ENCODE measurements around the gene ATP2A3.
"Not testable (repeated sequence)": the region's sequence is repeated elsewhere in the genome, so short reads cannot be mapped to it uniquely, and the experiment has no call there.

Gene ATP2A3

DNA sequence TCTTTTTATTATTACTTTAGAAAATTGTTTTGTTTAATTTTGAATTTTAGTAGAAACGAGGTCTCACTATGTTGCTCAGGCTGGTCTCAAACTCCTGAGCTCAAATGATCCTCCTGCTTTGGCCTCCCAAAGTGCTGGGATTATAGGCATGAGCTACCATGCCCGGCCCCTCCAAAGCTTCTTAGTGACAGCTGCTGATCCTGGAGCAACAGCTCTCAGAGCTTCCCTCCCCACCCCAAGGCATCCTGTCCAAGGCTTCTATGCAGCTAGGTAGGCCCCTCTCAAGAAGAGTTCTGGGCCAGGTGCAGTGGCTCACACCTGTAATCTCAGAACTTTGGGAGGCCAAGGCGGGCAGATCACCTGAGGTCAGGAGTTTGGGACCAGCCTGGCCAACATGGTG, 15.7 kb downstream of the ATP2A3 start:
- H3K9me3 ChIP-seq (ENCODE audit: control insufficient read depth, low read length); H3K27me3 ChIP-seq (replicated peaks; ENCODE audit: control insufficient read depth, insufficient read depth, low read length, poor library complexity, severe bottlenecking); H3K4me1 ChIP-seq (ENCODE audit: control insufficient read depth, insufficient read depth, low read length, poor library complexity, severe bottlenecking); H3K27ac ChIP-seq (ENCODE audit: insufficient read depth, low read length, poor library complexity, severe bottlenecking); DNase-seq; H3K4me3 ChIP-seq (ENCODE audit: insufficient read depth, low read depth, low read length, poor library complexity, severe bottlenecking): not testable (repeated sequence)
- peaks cover 82% of the 10 kb centered on the region for H3K36me3 ChIP-seq (ENCODE audit: control insufficient read depth, insufficient read depth, low read length)

GRCh38 chr17:3947318-3947810, 16.9 kb downstream of the ATP2A3 start:
- H3K36me3 ChIP-seq (ENCODE audit: control insufficient read depth, insufficient read depth, low read length), result peaks cover 83% of the 10 kb centered on the region
- no peaks in the 10 kb centered on the region for H3K27me3 ChIP-seq (replicated peaks; ENCODE audit: control insufficient read depth, insufficient read depth, low read length, poor library complexity, severe bottlenecking)

DNA sequence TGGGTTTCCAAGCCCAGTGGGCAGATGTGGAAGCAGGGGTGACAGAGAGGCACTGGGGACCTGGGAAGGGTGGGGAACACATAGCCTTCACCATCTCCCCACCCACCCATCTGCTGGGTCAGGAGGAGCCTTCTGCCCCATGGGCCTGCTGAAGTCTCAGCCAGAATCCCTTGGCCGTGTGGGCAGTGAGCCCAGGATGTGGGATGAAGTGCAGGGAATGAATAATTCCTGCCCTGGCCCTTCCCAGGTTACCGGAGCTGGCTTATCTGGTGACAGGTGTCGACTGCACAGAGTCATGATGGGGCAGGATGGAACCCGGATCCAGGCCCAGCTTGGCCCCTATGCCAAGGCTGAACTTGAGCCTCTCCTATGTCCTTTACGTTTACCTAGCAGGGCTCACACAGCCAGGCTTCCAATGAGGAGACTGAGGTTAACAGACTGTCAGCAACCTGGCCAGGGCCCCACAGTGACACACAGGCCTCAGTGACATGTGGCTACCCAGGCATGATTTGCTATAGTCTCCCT, 17.5 kb downstream of the ATP2A3 start:
- no peaks in the 10 kb centered on the region for H3K27me3 ChIP-seq (replicated peaks; ENCODE audit: control insufficient read depth, insufficient read depth, low read length, poor library complexity, severe bottlenecking)
- H3K9me3 ChIP-seq (ENCODE audit: control insufficient read depth, low read length), result no peaks in the 10 kb centered on the region
- peaks cover 83% of the 10 kb centered on the region for H3K36me3 ChIP-seq (ENCODE audit: control insufficient read depth, insufficient read depth, low read length)
- H3K27ac ChIP-seq (ENCODE audit: insufficient read depth, low read length, poor library complexity, severe bottlenecking), result no peak overlapping the region
- no peaks in the 10 kb centered on the region for H3K4me1 ChIP-seq (ENCODE audit: control insufficient read depth, insufficient read depth, low read length, poor library complexity, severe bottlenecking)
- H3K4me3 ChIP-seq (ENCODE audit: insufficient read depth, low read depth, low read length, poor library complexity, severe bottlenecking), result no peak overlapping the region
- DNase-seq, result no peak

More at GRCh38 chr17:3947318-3947810, 16.9 kb downstream of the ATP2A3 start:
- Histone ChIP-seq H3K9me3 (ENCODE audit: control insufficient read depth, low read length) (no peaks in the 10 kb centered on the region), H3K4me1 (ENCODE audit: control insufficient read depth, insufficient read depth, low read length, poor library complexity, severe bottlenecking) (no peaks in the 10 kb centered on the region), H3K4me3 (ENCODE audit: insufficient read depth, low read depth, low read length, poor library complexity, severe bottlenecking) (no peak overlapping the region), H3K27ac (ENCODE audit: insufficient read depth, low read length, poor library complexity, severe bottlenecking) (no peak overlapping the region)
- DNase-seq, result no peak

GRCh38 chr17:3944485-3945388, 19.5 kb downstream of the ATP2A3 start:
- H3K4me3 ChIP-seq (ENCODE audit: insufficient read depth, low read depth, low read length, poor library complexity, severe bottlenecking), result no peak overlapping the region
- H3K36me3 ChIP-seq (ENCODE audit: control insufficient read depth, insufficient read depth, low read length), result peaks cover 84% of the 10 kb centered on the region
- no peaks in the 10 kb centered on the region for H3K27me3 ChIP-seq (replicated peaks; ENCODE audit: control insufficient read depth, insufficient read depth, low read length, poor library complexity, severe bottlenecking)
- H3K27ac ChIP-seq (ENCODE audit: insufficient read depth, low read length, poor library complexity, severe bottlenecking), result no peak overlapping the region
- H3K4me1 ChIP-seq (ENCODE audit: control insufficient read depth, insufficient read depth, low read length, poor library complexity, severe bottlenecking), result no peaks in the 10 kb centered on the region
- peak; percentile 12 to 33 (median 31) for DNase-seq
- no peaks in the 10 kb centered on the region for H3K9me3 ChIP-seq (ENCODE audit: control insufficient read depth, low read length)

- H3K4me1 ChIP-seq (ENCODE audit: control insufficient read depth, insufficient read depth, low read length, poor library complexity, severe bottlenecking), result no peaks in the 10 kb centered on the region
- no peaks in the 10 kb centered on the region for H3K27me3 ChIP-seq (replicated peaks; ENCODE audit: control insufficient read depth, insufficient read depth, low read length, poor library complexity, severe bottlenecking)
- no peaks in the 10 kb centered on the region for H3K9me3 ChIP-seq (ENCODE audit: control insufficient read depth, low read length)
- peaks cover 82% of the 10 kb centered on the region for H3K36me3 ChIP-seq (ENCODE audit: control insufficient read depth, insufficient read depth, low read length)
- no peak overlapping the region for H3K27ac ChIP-seq (ENCODE audit: insufficient read depth, low read length, poor library complexity, severe bottlenecking)
- DNase-seq, result no peak
- no peak overlapping the region for H3K4me3 ChIP-seq (ENCODE audit: insufficient read depth, low read depth, low read length, poor library complexity, severe bottlenecking)
Observed at GRCh38 chr17:3943240-3943891, 20.9 kb downstream of the ATP2A3 start.

DNA sequence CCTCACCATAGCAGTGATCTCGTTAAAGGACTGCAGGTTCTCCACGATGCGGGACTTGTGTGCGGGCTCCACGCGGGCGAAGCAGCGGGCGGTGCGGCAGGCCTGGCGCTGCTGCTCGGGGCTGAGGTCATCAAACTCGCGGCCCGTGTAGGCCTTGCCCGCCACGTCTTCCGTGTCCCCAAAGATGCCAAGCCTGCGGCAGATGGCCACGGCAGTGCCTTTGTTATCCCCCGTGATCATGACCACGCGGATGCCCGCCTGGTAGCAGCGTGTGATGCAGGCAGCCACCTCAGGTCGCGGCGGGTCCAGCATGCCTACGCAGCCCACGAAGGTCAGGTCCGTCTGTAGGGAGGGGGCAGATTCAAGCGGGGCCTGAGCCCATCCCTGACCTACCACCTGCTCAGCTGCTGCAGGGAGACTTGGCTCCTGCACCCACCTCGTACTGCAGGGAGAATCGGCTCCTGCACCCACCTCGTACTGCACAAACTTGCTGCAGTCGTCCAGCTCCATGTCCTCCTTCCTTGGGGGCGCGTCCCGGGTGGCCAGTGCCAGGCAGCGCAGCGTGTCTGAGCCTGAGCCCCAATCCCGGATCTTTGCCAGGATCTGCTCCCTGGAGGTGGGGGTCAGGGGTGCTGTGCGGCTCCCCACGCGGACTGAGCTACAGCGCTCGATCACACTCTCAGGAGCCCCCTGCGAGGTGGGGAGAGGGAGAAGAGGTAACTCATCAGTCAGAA, 23.1 kb downstream of the ATP2A3 start:
- H3K4me1 ChIP-seq (ENCODE audit: control insufficient read depth, insufficient read depth, low read length, poor library complexity, severe bottlenecking), result no peaks in the 10 kb centered on the region
- DNase-seq, result no peak
- no peak overlapping the region for H3K4me3 ChIP-seq (ENCODE audit: insufficient read depth, low read depth, low read length, poor library complexity, severe bottlenecking)
- no peaks in the 10 kb centered on the region for H3K27me3 ChIP-seq (replicated peaks; ENCODE audit: control insufficient read depth, insufficient read depth, low read length, poor library complexity, severe bottlenecking)
- H3K27ac ChIP-seq (ENCODE audit: insufficient read depth, low read length, poor library complexity, severe bottlenecking), result no peak overlapping the region
- H3K36me3 ChIP-seq (ENCODE audit: control insufficient read depth, insufficient read depth, low read length), result peaks cover 84% of the 10 kb centered on the region
- no peaks in the 10 kb centered on the region for H3K9me3 ChIP-seq (ENCODE audit: control insufficient read depth, low read length)

- H3K27me3 ChIP-seq (replicated peaks; ENCODE audit: control insufficient read depth, insufficient read depth, low read length, poor library complexity, severe bottlenecking), result no peaks in the 10 kb centered on the region
- no peak overlapping the region for H3K27ac ChIP-seq (ENCODE audit: insufficient read depth, low read length, poor library complexity, severe bottlenecking)
- H3K9me3 ChIP-seq (ENCODE audit: control insufficient read depth, low read length), result no peaks in the 10 kb centered on the region
- no peak for DNase-seq
- no peaks in the 10 kb centered on the region for H3K4me1 ChIP-seq (ENCODE audit: control insufficient read depth, insufficient read depth, low read length, poor library complexity, severe bottlenecking)
- no peak overlapping the region for H3K4me3 ChIP-seq (ENCODE audit: insufficient read depth, low read depth, low read length, poor library complexity, severe bottlenecking)
- H3K36me3 ChIP-seq (ENCODE audit: control insufficient read depth, insufficient read depth, low read length), result peaks cover 71% of the 10 kb centered on the region
Observed at GRCh38 chr17:3937359-3937758, 26.9 kb downstream of the ATP2A3 start.

DNA sequence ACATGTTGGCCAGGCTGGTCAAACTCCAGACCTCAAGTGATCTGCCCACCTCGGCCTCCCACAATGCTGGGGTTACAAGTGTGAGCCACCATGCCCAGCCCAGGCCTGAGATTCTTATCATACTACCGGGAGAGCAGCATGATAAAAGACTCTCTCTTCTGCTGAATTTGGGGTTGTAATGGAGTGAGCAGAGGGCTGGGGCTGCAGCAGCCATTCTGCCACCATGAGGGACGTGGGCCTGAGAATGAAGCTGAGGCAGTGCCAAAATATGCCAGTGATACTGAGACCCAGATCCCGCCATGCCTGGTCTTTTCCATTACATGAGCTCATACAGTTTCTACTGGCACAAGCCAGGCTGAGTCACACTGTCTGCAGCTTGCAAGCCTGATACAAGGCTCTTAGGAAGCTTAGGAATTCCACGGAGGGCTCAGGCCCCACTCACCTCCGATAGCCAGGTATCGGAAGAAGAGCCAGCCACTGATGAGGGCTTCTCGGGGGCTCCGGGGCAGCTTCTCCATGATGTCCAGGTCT, 28.3 kb downstream of the ATP2A3 start:
- Histone ChIP-seq H3K27ac (ENCODE audit: insufficient read depth, low read length, poor library complexity, severe bottlenecking) (no peak overlapping the region), H3K36me3 (ENCODE audit: control insufficient read depth, insufficient read depth, low read length) (peaks cover 69% of the 10 kb centered on the region)
- no peak for DNase-seq

DNA sequence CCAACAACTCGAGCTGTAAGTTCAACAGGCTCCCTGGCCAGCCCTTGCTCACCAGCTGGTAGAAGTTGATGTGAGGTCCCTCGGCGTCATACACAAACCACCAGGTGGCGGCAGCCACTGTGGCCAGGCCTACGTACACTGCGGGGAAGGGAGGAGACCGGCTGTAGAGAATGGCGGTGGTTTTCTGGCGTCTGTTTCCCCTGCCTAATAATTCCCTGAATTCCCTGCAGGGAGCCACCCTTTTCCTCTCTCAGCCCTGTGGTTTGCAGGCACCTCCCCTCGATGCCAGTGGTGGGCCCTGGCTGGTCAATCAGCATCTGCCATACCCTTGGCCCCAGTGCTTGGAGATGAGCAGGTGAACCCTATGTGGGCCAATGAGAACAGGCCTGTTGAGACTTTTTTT, 29.1 kb downstream of the ATP2A3 start:
- Histone ChIP-seq H3K4me1 (ENCODE audit: control insufficient read depth, insufficient read depth, low read length, poor library complexity, severe bottlenecking) (no peaks in the 10 kb centered on the region), H3K9me3 (ENCODE audit: control insufficient read depth, low read length) (no peaks in the 10 kb centered on the region), H3K27ac (ENCODE audit: insufficient read depth, low read length, poor library complexity, severe bottlenecking) (no peak overlapping the region), H3K27me3 (replicated peaks; ENCODE audit: control insufficient read depth, insufficient read depth, low read length, poor library complexity, severe bottlenecking) (no peaks in the 10 kb centered on the region), H3K36me3 (ENCODE audit: control insufficient read depth, insufficient read depth, low read length) (peaks cover 73% of the 10 kb centered on the region), H3K4me3 (ENCODE audit: insufficient read depth, low read depth, low read length, poor library complexity, severe bottlenecking) (no peak overlapping the region)
- DNase-seq, result no peak

More for the DNA sequence above, 28.3 kb downstream of the ATP2A3 start:
- no peaks in the 10 kb centered on the region for H3K27me3 ChIP-seq (replicated peaks; ENCODE audit: control insufficient read depth, insufficient read depth, low read length, poor library complexity, severe bottlenecking)
- no peaks in the 10 kb centered on the region for H3K9me3 ChIP-seq (ENCODE audit: control insufficient read depth, low read length)
- H3K4me1 ChIP-seq (ENCODE audit: control insufficient read depth, insufficient read depth, low read length, poor library complexity, severe bottlenecking), result no peaks in the 10 kb centered on the region
- H3K4me3 ChIP-seq (ENCODE audit: insufficient read depth, low read depth, low read length, poor library complexity, severe bottlenecking), result no peak overlapping the region

All from effector memory CD4-positive, alpha-beta T cell (primary cell).